IMR-90 (cell line): ENCODE measurements around the gene SMO. TPM values are rescaled to one million over a fixed set of nuclear protein-coding genes. Genes with fewer than 3 reads are reported as not detected.

Experiments
- ATAC-seq: fragments of 200-7000 bp; cut with Tn5 transposase; 2 replicates; pipeline ENCODE4 v1.9.1; 2020; ENCODE audit warnings: low read depth, mild to moderate bottlenecking, moderate library complexity
- BruUV-seq: library from RNA; stranded (reverse); fragments of 400-500 nt; replicated peaks from 2 replicates; lab custom pipeline; 2021; lab: Mats Ljungman, UMichigan
- CTCF ChIA-PET: fragments of 300-600 bp; formaldehyde crosslinking; extraction: SDS; loops from one replicate; lab custom pipeline; 2021; ENCODE audit warnings: antibody characterized with exemption; lab: Yijun Ruan, JAX
- POLR2A ChIA-PET: fragments of 300-600 bp; sonication (Branson Sonifier 250); formaldehyde crosslinking; loops from one replicate; lab custom pipeline; 2022; ENCODE audit warnings: antibody characterized with exemption; ENCODE audit not compliant: unreplicated experiment; lab: Charles Lee
- DNase-seq: peaks from one replicate; pipeline ENCODE4 v3.0.0; 2013
- H2AFZ ChIP-seq: replicated peaks from 2 replicates; pipeline ENCODE3; 2013; ENCODE audit warnings: low read length, mild to moderate bottlenecking; ENCODE audit not compliant: poor library complexity
- H2AK5ac ChIP-seq: 2 replicates; pipeline ENCODE4 v1.6.1; 2013; ENCODE audit warnings: low read depth, low read length, inconsistent platforms
- H2AK9ac ChIP-seq: replicated peaks from 2 replicates; pipeline ENCODE3; 2013; ENCODE audit warnings: mild to moderate bottlenecking, low read depth, low read length, moderate library complexity; ENCODE audit not compliant: poor library complexity
- H2BK120ac ChIP-seq: 2 replicates; pipeline ENCODE4 v1.6.1; 2013; ENCODE audit warnings: low read depth, low read length, inconsistent platforms
- H2BK15ac ChIP-seq: 3 replicates; pipeline ENCODE4 v1.6.1; 2013; ENCODE audit warnings: low read depth, low read length, inconsistent platforms
- H2BK20ac ChIP-seq: 2 replicates; pipeline ENCODE4 v1.6.1; 2013; ENCODE audit warnings: low read depth, mild to moderate bottlenecking, inconsistent platforms, low read length, moderate library complexity
- H2BK5ac ChIP-seq: 2 replicates; pipeline ENCODE4 v1.6.1; 2013; ENCODE audit warnings: mild to moderate bottlenecking, low read depth, low read length, inconsistent platforms; ENCODE audit not compliant: poor library complexity, severe bottlenecking
- H3K14ac ChIP-seq: replicated peaks from 2 replicates; pipeline ENCODE4 v1.6.1; 2013; ENCODE audit warnings: low read depth, low read length, inconsistent platforms
- H3K18ac ChIP-seq: 2 replicates; pipeline ENCODE4 v1.6.1; 2013; ENCODE audit warnings: low read depth, low read length, control low read depth
- H3K23ac ChIP-seq: 2 replicates; pipeline ENCODE4 v1.6.1; 2013; ENCODE audit warnings: low read depth, low read length, inconsistent platforms
- H3K27ac ChIP-seq: 2 replicates; pipeline ENCODE4 v1.5.1; 2013; ENCODE audit warnings: mild to moderate bottlenecking, control low read depth, low read length; ENCODE audit not compliant: insufficient read depth
- H3K27me3 ChIP-seq: 2 replicates; pipeline ENCODE4 v1.6.1; 2013; ENCODE audit warnings: low read length; ENCODE audit not compliant: control insufficient read depth, insufficient read depth
- H3K36me3 ChIP-seq: 2 replicates; pipeline ENCODE4 v1.6.1; 2013; ENCODE audit warnings: low read length, mixed read lengths; ENCODE audit not compliant: control insufficient read depth, insufficient read depth
- H3K4ac ChIP-seq: 2 replicates; pipeline ENCODE4 v1.6.1; 2013; ENCODE audit warnings: low read depth, low read length, inconsistent platforms
- H3K4me1 ChIP-seq: 2 replicates; pipeline ENCODE4 v1.6.1; 2013; ENCODE audit warnings: low read length, mixed read lengths; ENCODE audit not compliant: control insufficient read depth, insufficient read depth
- H3K4me2 ChIP-seq: 2 replicates; pipeline ENCODE4 v1.6.1; 2013; ENCODE audit warnings: low read depth, mild to moderate bottlenecking, control low read depth, low read length, moderate library complexity
- H3K4me3 ChIP-seq: 2 replicates; pipeline ENCODE4 v1.5.1; 2013; ENCODE audit warnings: low read depth, mild to moderate bottlenecking, control low read depth, low read length, moderate library complexity; ENCODE audit not compliant: insufficient read depth
- H3K56ac ChIP-seq: 2 replicates; pipeline ENCODE4 v1.6.1; 2013; ENCODE audit warnings: low read length, inconsistent platforms; ENCODE audit not compliant: insufficient read depth; ENCODE audit errors: extremely low read depth
- H3K79me1 ChIP-seq, 2 experiments: 2 replicates each; pipeline ENCODE4 v1.6.1; 2013; ENCODE audit warnings: low read length in 2 of 2, inconsistent platforms in 1 of 2, low read depth in 1 of 2
- H3K9ac ChIP-seq: 2 replicates; pipeline ENCODE4 v1.6.1; 2013; ENCODE audit warnings: low read depth, low read length, control low read depth
- H3K9me1 ChIP-seq: 2 replicates; pipeline ENCODE4 v1.6.1; 2013; ENCODE audit warnings: low read length, inconsistent platforms; ENCODE audit not compliant: insufficient read depth
- H3K9me3 ChIP-seq: 2 replicates; pipeline ENCODE4 v1.6.1; 2013; ENCODE audit warnings: low read length; ENCODE audit not compliant: control insufficient read depth, insufficient read depth
- H4K20me1 ChIP-seq: 2 replicates; pipeline ENCODE4 v1.6.1; 2013; ENCODE audit warnings: low read length, inconsistent platforms; ENCODE audit not compliant: insufficient read depth
- H4K5ac ChIP-seq: 2 replicates; pipeline ENCODE4 v1.6.1; 2013; ENCODE audit warnings: mild to moderate bottlenecking, low read depth, low read length, control low read depth
- H4K8ac ChIP-seq, 2 experiments: 2 replicates each; pipeline ENCODE4 v1.6.1; 2013; ENCODE audit warnings: low read depth in 2 of 2, low read length in 2 of 2, control low read depth in 1 of 2, inconsistent platforms in 1 of 2
- H4K91ac ChIP-seq: 2 replicates; pipeline ENCODE4 v1.6.1; 2013; ENCODE audit warnings: low read depth, low read length, inconsistent platforms; ENCODE audit not compliant: insufficient read depth
- BHLHE40 ChIP-seq: fragments of 150-350 bp; IDR thresholded peaks from 2 replicates; pipeline ENCODE4 v1.6.1; 2016; ENCODE audit warnings: mild to moderate bottlenecking, low read depth, low read length
- CEBPB ChIP-seq: IDR thresholded peaks from 2 replicates; pipeline ENCODE4 v1.6.1; 2012; ENCODE audit warnings: low read depth, low read length, improper control_type of control experiment
- CHD1 ChIP-seq: IDR thresholded peaks from 2 replicates; pipeline ENCODE4 v1.6.1; 2012; ENCODE audit warnings: low read depth, low read length, improper control_type of control experiment
- CTCF ChIP-seq: conservative IDR thresholded peaks from 2 replicates; pipeline ENCODE4 v1.5.1; 2012; ENCODE audit warnings: mild to moderate bottlenecking, low read depth, low read length, improper control_type of control experiment
- ELK1 ChIP-seq: fragments of 150-350 bp; IDR thresholded peaks from 2 replicates; pipeline ENCODE4 v1.6.1; 2016; ENCODE audit warnings: low read depth, mild to moderate bottlenecking, low read length, moderate library complexity, borderline replicate concordance
- FOS ChIP-seq: fragments of 150-350 bp; IDR thresholded peaks from 2 replicates; pipeline ENCODE4 v1.6.1; 2016; ENCODE audit warnings: low read depth, low read length
- MAFK ChIP-seq: IDR thresholded peaks from 2 replicates; pipeline ENCODE4 v1.6.1; 2012; ENCODE audit warnings: low read depth, low read length, improper control_type of control experiment
- MAZ ChIP-seq: IDR thresholded peaks from 2 replicates; pipeline ENCODE4 v1.6.1; 2012; ENCODE audit warnings: low read depth, mild to moderate bottlenecking, low read length, improper control_type of control experiment, moderate library complexity, borderline replicate concordance
- MXI1 ChIP-seq: IDR thresholded peaks from 2 replicates; pipeline ENCODE4 v1.6.1; 2012; ENCODE audit warnings: low read depth, mild to moderate bottlenecking, low read length, moderate library complexity, borderline replicate concordance
- NFE2L2 ChIP-seq: fragments of 150-350 bp; IDR thresholded peaks from 2 replicates; pipeline ENCODE4 v1.6.1; 2016; ENCODE audit warnings: low read depth, mild to moderate bottlenecking, low read length
- POLR2A ChIP-seq: IDR thresholded peaks from 2 replicates; pipeline ENCODE4 v1.6.1; 2012; ENCODE audit warnings: mild to moderate bottlenecking, low read depth, low read length
- RAD21 ChIP-seq: IDR thresholded peaks from 2 replicates; pipeline ENCODE4 v1.6.1; 2012; ENCODE audit warnings: low read length, improper control_type of control experiment
- RCOR1 ChIP-seq: IDR thresholded peaks from 2 replicates; pipeline ENCODE4 v1.6.1; 2012; ENCODE audit warnings: mild to moderate bottlenecking, low read length, improper control_type of control experiment; ENCODE audit not compliant: insufficient replicate concordance
- RFX5 ChIP-seq: IDR thresholded peaks from 2 replicates; pipeline ENCODE4 v1.8.0; 2012; ENCODE audit warnings: low read depth, mild to moderate bottlenecking, low read length, moderate library complexity
- SMC3 ChIP-seq: fragments of 150-350 bp; IDR thresholded peaks from 2 replicates; pipeline ENCODE4 v1.6.1; 2016; ENCODE audit warnings: low read depth, mild to moderate bottlenecking, antibody characterized with exemption, low read length, moderate library complexity
- USF2 ChIP-seq: fragments of 150-350 bp; IDR thresholded peaks from 2 replicates; pipeline ENCODE4 v1.6.1; 2017; ENCODE audit warnings: mild to moderate bottlenecking, antibody characterized with exemption, low read length, low read depth
- WGBS, 2 experiments: methylation state at CpG; one replicate each; pipeline versions ENCODE4 v1.1.5 to v1.1.7; 2013; ENCODE audit warnings: missing lambda C conversion rate in 2 of 2; ENCODE audit not compliant: insufficient read length in 1 of 2; ENCODE audit errors: extremely low coverage in 2 of 2; 5-methylcytosine and 5-hydroxymethylcytosine counted together
- dilution Hi-C: fragments of 300-500 bp; cut with HindIII; formaldehyde crosslinking; loops from one replicate; pipeline ENCODE4 v1.14.3; 2018; ENCODE audit warnings: low sequenced_read_pairs; ENCODE audit not compliant: unreplicated experiment
- in situ Hi-C: fragments of 300-500 bp; cut with MboI; formaldehyde crosslinking; loops from 3 replicates; pipeline ENCODE4 v1.14.3; 2019; ENCODE audit warnings: low sequenced_read_pairs, inconsistent platforms, mixed read lengths
- intact Hi-C: fragments of 100-400 bp; cut with micrococcal nuclease; formaldehyde crosslinking; loops from 2 replicates; pipeline ENCODE4 v1.10.0; 2022
- polyA plus RNA-seq, 3 experiments: library from polyadenylated mRNA; depleted of rRNA; stranded (reverse); fragments of >200 nt; gene quantifications; 2 replicates each; pipeline ENCODE4 v1.2.3, GENCODE V29; 2012; ENCODE audit warnings: low replicate concordance in 1 of 3
- total RNA-seq: library from RNA; depleted of rRNA; stranded (reverse); fragments of >200 nt; gene quantifications from 2 replicates; pipeline ENCODE4 v1.2.3, GENCODE V29; 2012

The SMO gene
- total and polyA plus RNA-seq, 2 of the 4 experiments (the other 2 are of a cell fraction) = 18.5 to 24.7 TPM

GRCh38 chr7:129202058-129202777, 13.8 kb downstream of the SMO start:
- Histone ChIP-seq H3K4ac (no peak overlapping the region), H2BK120ac (no peak overlapping the region), H3K79me1 (peaks cover 0 to 20% of the 10 kb centered on the region in 2 experiments; a peak in 2 of 4 replicates), H4K91ac (no peak overlapping the region), H2AK9ac (no peak overlapping the region), H3K18ac (no peak overlapping the region), H2BK20ac (no peak overlapping the region), H3K9me3 (no peaks in the 10 kb centered on the region), H3K9ac (no peak overlapping the region), H3K23ac (no peak overlapping the region), H3K27ac (no peak overlapping the region), H4K20me1 (no peaks in the 10 kb centered on the region; the same call in none of the 2 replicates), H3K36me3 (peaks cover 17% of the 10 kb centered on the region), H3K4me2 (no peak overlapping the region), H2BK15ac (no peak overlapping the region), H3K14ac (no peak overlapping the region), H4K8ac (no peak overlapping the region), H3K4me3 (no peak overlapping the region), H3K9me1 (peaks cover 2% of the 10 kb centered on the region; the same call in 1 of the 2 replicates), H2BK5ac (no peak overlapping the region), H2AFZ (no peak overlapping the region), H2AK5ac (no peak overlapping the region), H4K5ac (no peak overlapping the region), H3K56ac (no peak overlapping the region), H3K4me1 (0 out of 2 replicates have a peak, but pooled peaks cover 1% of the 10 kb centered on the region), H3K27me3 (no peaks in the 10 kb centered on the region)
- CTCF ChIA-PET = no interaction called here
- WGBS, 2 experiments = 100% methylated on average over 1 of the region's 8 CpGs; no CpG with 5 or more reads in 1 of the 2 experiments
- dilution Hi-C loops (no loop called here), in situ Hi-C loops (no loop called here), intact Hi-C loops (no loop called here)
- no peak for DNase-seq
- POLR2A ChIA-PET = no interaction called here
- BruUV-seq = no TSS peak
- TF ChIP-seq POLR2A = no peak
- TF ChIP-seq CEBPB = no peak
- no peak for TF ChIP-seq CHD1
- TF ChIP-seq CTCF = no peak
- TF ChIP-seq RAD21 = no peak
- TF ChIP-seq NFE2L2 = no peak
- no peak for TF ChIP-seq MAZ
- TF ChIP-seq RFX5 = no peak
- TF ChIP-seq SMC3 = no peak
- TF ChIP-seq FOS = no peak
- no peak for TF ChIP-seq USF2
- no peak for TF ChIP-seq ELK1
- no peak for TF ChIP-seq MAFK
- TF ChIP-seq BHLHE40 = no peak
- TF ChIP-seq RCOR1 = no peak
- TF ChIP-seq MXI1 = no peak
- no peak for ATAC-seq
